Astrocyte (in vitro differentiated cells and primary cell): ENCODE measurements around the gene KRT76. TPM values are rescaled to one million over a fixed set of nuclear protein-coding genes. Genes with fewer than 3 reads are reported as not detected.

Experiments used
- DNase-seq: peaks from one replicate; pipeline ENCODE4 v3.0.0-alpha.2; 2010; ENCODE audit warnings: low read depth
- FAIRE-seq: peaks from 2 replicates; lab custom pipeline; 2011; peaks lifted over from hg19 to GRCh38; lab: Jason Lieb, UNC
- H2AFZ ChIP-seq: 2 replicates; pipeline ENCODE4 v1.6.0; 2012; ENCODE audit warnings: low read depth, low read length, inconsistent platforms
- H3K27ac ChIP-seq: 2 replicates; pipeline ENCODE4 v1.5.1; 2011; ENCODE audit warnings: low read depth, low read length, inconsistent platforms
- H3K27me3 ChIP-seq: 2 replicates; pipeline ENCODE4 v1.6.0; 2011; ENCODE audit warnings: low read length, inconsistent platforms; ENCODE audit not compliant: insufficient read depth
- H3K36me3 ChIP-seq: 2 replicates; pipeline ENCODE4 v1.5.1; 2011; ENCODE audit warnings: low read length, inconsistent platforms; ENCODE audit not compliant: insufficient read depth
- H3K4me1 ChIP-seq: 2 replicates; pipeline ENCODE4 v1.5.1; 2011; ENCODE audit warnings: low read length, inconsistent platforms; ENCODE audit not compliant: insufficient read depth
- H3K4me2 ChIP-seq: 2 replicates; pipeline ENCODE4 v1.6.0; 2012; ENCODE audit warnings: low read length, inconsistent platforms
- H3K4me3 ChIP-seq: 2 replicates; pipeline ENCODE4 v1.5.1; 2011; ENCODE audit warnings: low read depth, mild to moderate bottlenecking, low read length, inconsistent platforms; ENCODE audit not compliant: insufficient read depth
- H3K79me2 ChIP-seq: 2 replicates; pipeline ENCODE4 v1.6.0; 2012; ENCODE audit warnings: mild to moderate bottlenecking, low read length, inconsistent platforms; ENCODE audit not compliant: insufficient read depth
- H3K9ac ChIP-seq: 2 replicates; pipeline ENCODE4 v1.6.0; 2012; ENCODE audit warnings: mild to moderate bottlenecking, low read length, inconsistent platforms
- H3K9me3 ChIP-seq: 2 replicates; pipeline ENCODE4 v1.5.1; 2012; ENCODE audit warnings: low read depth, mild to moderate bottlenecking, low read length, inconsistent platforms; ENCODE audit not compliant: insufficient read depth
- H4K20me1 ChIP-seq: 2 replicates; pipeline ENCODE4 v1.6.0; 2012; ENCODE audit warnings: low read length, inconsistent platforms; ENCODE audit not compliant: insufficient read depth
- H3K27ac Mint-ChIP-seq: one replicate; pipeline ENCODE4 v1.8.0; 2021; ENCODE audit warnings: mild to moderate bottlenecking, mixed read lengths; ENCODE audit not compliant: unreplicated experiment
- H3K27me3 Mint-ChIP-seq: one replicate; pipeline ENCODE4 v1.8.0; 2021; ENCODE audit warnings: low read depth, mixed read lengths; ENCODE audit not compliant: unreplicated experiment
- H3K36me3 Mint-ChIP-seq: one replicate; pipeline ENCODE4 v1.8.0; 2021; ENCODE audit warnings: low read depth, mixed read lengths; ENCODE audit not compliant: unreplicated experiment
- H3K4me1 Mint-ChIP-seq: one replicate; pipeline ENCODE4 v1.8.0; 2021; ENCODE audit warnings: low read depth, mixed read lengths; ENCODE audit not compliant: unreplicated experiment
- H3K4me3 Mint-ChIP-seq: one replicate; pipeline ENCODE4 v1.8.0; 2021; ENCODE audit warnings: mild to moderate bottlenecking, moderate library complexity, mixed read lengths; ENCODE audit not compliant: unreplicated experiment
- H3K9me3 Mint-ChIP-seq: one replicate; pipeline ENCODE4 v1.8.0; 2021; ENCODE audit warnings: mild to moderate bottlenecking, mixed read lengths; ENCODE audit not compliant: unreplicated experiment
- CTCF ChIP-seq: IDR thresholded peaks from 2 replicates; pipeline ENCODE4 v1.5.1; 2011; ENCODE audit warnings: low read depth, mild to moderate bottlenecking, inconsistent platforms, low read length, moderate library complexity; ENCODE audit not compliant: insufficient read depth
- EZH2 ChIP-seq: IDR thresholded peaks from 2 replicates; pipeline ENCODE4 v1.6.1; 2012; ENCODE audit warnings: mild to moderate bottlenecking, low read length, inconsistent platforms; ENCODE audit not compliant: insufficient read depth
- total RNA-seq: library from RNA; stranded (reverse); gene quantifications from 2 replicates; pipeline ENCODE4 v1.2.1, GENCODE V29; 2021

KRT76 gene
- total RNA-seq, 1 donor from 2014 or later = not detected

- Mint-ChIP-seq H3K27me3 (peaks cover 83% of the 10 kb centered on the region), H3K27ac (no peak overlapping the region), H3K4me1 (no peaks in the 10 kb centered on the region), H3K4me3 (no peak overlapping the region), H3K9me3 (peaks cover 21% of the 10 kb centered on the region), H3K36me3 (peaks cover 6% of the 10 kb centered on the region)
- peaks cover 25% of the 10 kb centered on the region for H3K27me3 ChIP-seq
- H3K4me3 ChIP-seq = no peak overlapping the region
- H3K9ac ChIP-seq = no peak overlapping the region
- no peak overlapping the region for H2AFZ ChIP-seq
- no peaks in the 10 kb centered on the region for H3K79me2 ChIP-seq
- H4K20me1 ChIP-seq = no peaks in the 10 kb centered on the region
- FAIRE-seq (no peak), DNase-seq (no peak)
- H3K36me3 ChIP-seq = no peaks in the 10 kb centered on the region
- no peak overlapping the region for H3K27ac ChIP-seq
- H3K4me1 ChIP-seq = no peaks in the 10 kb centered on the region
- H3K4me2 ChIP-seq = no peak overlapping the region
- H3K9me3 ChIP-seq = no peaks in the 10 kb centered on the region
- TF ChIP-seq EZH2 (no peak), CTCF (no peak)
Measured at GRCh38 chr12:52730383-52730782, 46.8 kb downstream of the KRT76 start.

- H2AFZ ChIP-seq = no peak overlapping the region
- no peaks in the 10 kb centered on the region for H3K9me3 ChIP-seq
- peaks cover 18% of the 10 kb centered on the region for H3K9me3 Mint-ChIP-seq
- peaks cover 76% of the 10 kb centered on the region for H3K27me3 Mint-ChIP-seq
- no peak overlapping the region for H3K27ac ChIP-seq
- no peak for TF ChIP-seq CTCF
- TF ChIP-seq EZH2 = no peak
- H3K79me2 ChIP-seq = no peaks in the 10 kb centered on the region
- H3K27me3 ChIP-seq = peaks cover 25% of the 10 kb centered on the region
- no peaks in the 10 kb centered on the region for H3K4me1 Mint-ChIP-seq
- H3K4me1 ChIP-seq = no peaks in the 10 kb centered on the region
- H3K9ac ChIP-seq = no peak overlapping the region
- FAIRE-seq = no peak
- H3K36me3 ChIP-seq = no peaks in the 10 kb centered on the region
- no peak for DNase-seq
- H3K27ac Mint-ChIP-seq = no peak overlapping the region
- H4K20me1 ChIP-seq = no peaks in the 10 kb centered on the region
- H3K4me3 ChIP-seq = no peak overlapping the region
- H3K4me3 Mint-ChIP-seq = no peak overlapping the region
- H3K36me3 Mint-ChIP-seq = peaks cover 6% of the 10 kb centered on the region
- H3K4me2 ChIP-seq = no peak overlapping the region
Measured at GRCh38 chr12:52729147-52729546, 48.0 kb downstream of the KRT76 start.

GRCh38 chr12:52728374-52728773 is 48.8 kb downstream of the KRT76 start:
- Histone ChIP-seq H2AFZ (no peak overlapping the region), H3K36me3 (no peaks in the 10 kb centered on the region), H3K4me2 (no peak overlapping the region), H3K4me1 (no peaks in the 10 kb centered on the region), H3K79me2 (no peaks in the 10 kb centered on the region), H3K27me3 (peaks cover 25% of the 10 kb centered on the region), H3K27ac (no peak overlapping the region), H4K20me1 (no peaks in the 10 kb centered on the region), H3K9me3 (no peaks in the 10 kb centered on the region), H3K4me3 (no peak overlapping the region), H3K9ac (no peak overlapping the region)
- Mint-ChIP-seq H3K27ac (no peak overlapping the region), H3K9me3 (peaks cover 18% of the 10 kb centered on the region), H3K4me3 (no peak overlapping the region), H3K4me1 (no peaks in the 10 kb centered on the region), H3K27me3 (peaks cover 75% of the 10 kb centered on the region), H3K36me3 (peaks cover 9% of the 10 kb centered on the region)
- no peak for FAIRE-seq
- DNase-seq = no peak
- TF ChIP-seq EZH2 = no peak
- TF ChIP-seq CTCF = no peak
